ENCODE measurements around the gene CARD6.
"Not testable (repeated sequence)": the region's sequence is repeated elsewhere in the genome, so short reads cannot be mapped to it uniquely, and the experiment has no call there.

DNA sequence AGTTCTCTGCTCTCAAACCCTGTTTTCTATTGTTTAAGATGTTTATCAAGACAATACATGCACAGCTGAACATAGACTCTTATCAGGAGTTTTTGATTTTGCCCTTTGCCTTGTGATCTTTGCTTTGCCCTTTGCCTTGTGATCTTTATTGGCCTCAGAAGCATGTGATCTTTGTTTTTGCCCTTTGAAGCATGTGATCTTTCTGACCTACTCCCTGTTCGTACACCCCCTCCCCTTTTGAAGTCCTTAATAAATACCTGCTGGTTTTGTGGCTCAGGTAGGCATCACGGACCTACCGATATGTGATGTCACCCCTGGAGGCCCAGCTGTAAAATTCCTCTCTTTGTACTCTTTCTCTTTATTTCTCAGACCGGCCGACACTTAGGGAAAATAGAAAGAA is 23.8 kb downstream of the CARD6 start:
- TF ChIP-seq, protein P1, sequence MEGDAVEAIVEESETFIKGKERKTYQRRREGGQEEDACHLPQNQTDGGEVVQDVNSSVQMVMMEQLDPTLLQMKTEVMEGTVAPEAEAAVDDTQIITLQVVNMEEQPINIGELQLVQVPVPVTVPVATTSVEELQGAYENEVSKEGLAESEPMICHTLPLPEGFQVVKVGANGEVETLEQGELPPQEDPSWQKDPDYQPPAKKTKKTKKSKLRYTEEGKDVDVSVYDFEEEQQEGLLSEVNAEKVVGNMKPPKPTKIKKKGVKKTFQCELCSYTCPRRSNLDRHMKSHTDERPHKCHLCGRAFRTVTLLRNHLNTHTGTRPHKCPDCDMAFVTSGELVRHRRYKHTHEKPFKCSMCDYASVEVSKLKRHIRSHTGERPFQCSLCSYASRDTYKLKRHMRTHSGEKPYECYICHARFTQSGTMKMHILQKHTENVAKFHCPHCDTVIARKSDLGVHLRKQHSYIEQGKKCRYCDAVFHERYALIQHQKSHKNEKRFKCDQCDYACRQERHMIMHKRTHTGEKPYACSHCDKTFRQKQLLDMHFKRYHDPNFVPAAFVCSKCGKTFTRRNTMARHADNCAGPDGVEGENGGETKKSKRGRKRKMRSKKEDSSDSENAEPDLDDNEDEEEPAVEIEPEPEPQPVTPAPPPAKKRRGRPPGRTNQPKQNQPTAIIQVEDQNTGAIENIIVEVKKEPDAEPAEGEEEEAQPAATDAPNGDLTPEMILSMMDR (IDR thresholded peaks at IDR 0.05; ENCODE audit: low read length), result not testable (repeated sequence)
- not testable (repeated sequence) for TF ChIP-seq EZH2 (optimal IDR thresholded peaks at IDR 0.05; ENCODE audit: low read depth, low read length); EZH2phosphoT487 (IDR thresholded peaks at IDR 0.05; ENCODE audit: low read length)
